ENCODE data around the gene ARID5B.

DNA sequence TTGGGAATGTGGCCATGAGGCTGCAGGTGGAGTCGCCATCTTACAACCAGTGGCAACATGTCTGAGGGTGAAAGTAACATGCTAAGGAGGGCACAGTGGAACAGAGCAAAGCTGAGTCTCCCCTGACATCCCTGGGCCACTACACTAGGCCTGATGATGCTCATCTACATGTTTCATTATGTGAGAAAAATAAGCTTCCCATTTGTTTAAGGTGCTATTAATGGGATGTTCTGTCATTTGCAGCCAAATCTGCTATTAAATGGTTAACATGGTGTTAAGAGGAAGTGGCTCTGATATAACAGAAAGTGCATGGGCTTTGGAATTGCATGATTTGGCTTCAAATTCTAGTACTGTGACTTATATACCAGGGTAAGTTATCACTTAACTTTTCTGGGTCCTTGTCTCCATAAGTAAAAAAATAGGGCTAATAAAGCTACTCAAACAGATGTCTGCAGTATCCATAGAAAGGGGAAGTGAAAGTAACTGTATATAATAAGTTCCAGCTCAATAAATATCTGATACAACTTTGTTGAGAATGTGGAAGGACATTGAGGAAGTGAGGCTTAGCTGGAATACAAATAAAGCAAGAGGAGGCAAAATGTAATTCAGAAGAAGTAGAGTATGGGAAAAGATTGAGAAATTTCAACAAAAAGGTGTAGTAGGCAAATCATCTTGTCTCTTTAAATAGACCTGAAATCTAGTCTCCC, 208.2 kb downstream of the ARID5B start:
- TF ChIP-seq, protein P1, sequence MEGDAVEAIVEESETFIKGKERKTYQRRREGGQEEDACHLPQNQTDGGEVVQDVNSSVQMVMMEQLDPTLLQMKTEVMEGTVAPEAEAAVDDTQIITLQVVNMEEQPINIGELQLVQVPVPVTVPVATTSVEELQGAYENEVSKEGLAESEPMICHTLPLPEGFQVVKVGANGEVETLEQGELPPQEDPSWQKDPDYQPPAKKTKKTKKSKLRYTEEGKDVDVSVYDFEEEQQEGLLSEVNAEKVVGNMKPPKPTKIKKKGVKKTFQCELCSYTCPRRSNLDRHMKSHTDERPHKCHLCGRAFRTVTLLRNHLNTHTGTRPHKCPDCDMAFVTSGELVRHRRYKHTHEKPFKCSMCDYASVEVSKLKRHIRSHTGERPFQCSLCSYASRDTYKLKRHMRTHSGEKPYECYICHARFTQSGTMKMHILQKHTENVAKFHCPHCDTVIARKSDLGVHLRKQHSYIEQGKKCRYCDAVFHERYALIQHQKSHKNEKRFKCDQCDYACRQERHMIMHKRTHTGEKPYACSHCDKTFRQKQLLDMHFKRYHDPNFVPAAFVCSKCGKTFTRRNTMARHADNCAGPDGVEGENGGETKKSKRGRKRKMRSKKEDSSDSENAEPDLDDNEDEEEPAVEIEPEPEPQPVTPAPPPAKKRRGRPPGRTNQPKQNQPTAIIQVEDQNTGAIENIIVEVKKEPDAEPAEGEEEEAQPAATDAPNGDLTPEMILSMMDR (IDR thresholded peaks at IDR 0.05; ENCODE audit: poor library complexity, severe bottlenecking) = no peak
- TF ChIP-seq EP300 (conservative IDR thresholded peaks at IDR 0.05; ENCODE audit: poor library complexity, severe bottlenecking) = no peak
- no peak for TF ChIP-seq TAF1 (IDR thresholded peaks at IDR 0.05; ENCODE audit: low read depth)
- TF ChIP-seq POLR2AphosphoS5 (IDR thresholded peaks at IDR 0.05) = no peak
- no peak for TF ChIP-seq EZH2 (IDR thresholded peaks at IDR 0.05; ENCODE audit: borderline replicate concordance, insufficient read depth, low read length, poor library complexity, severe bottlenecking)

Data from neural cell (in vitro differentiated cells).